Measurements from ENCODE around the gene PNLDC1.
"Not testable (repeated sequence)": the region's sequence is repeated elsewhere in the genome, so short reads cannot be mapped to it uniquely, and the experiment has no call there.

The PNLDC1 gene

DNA sequence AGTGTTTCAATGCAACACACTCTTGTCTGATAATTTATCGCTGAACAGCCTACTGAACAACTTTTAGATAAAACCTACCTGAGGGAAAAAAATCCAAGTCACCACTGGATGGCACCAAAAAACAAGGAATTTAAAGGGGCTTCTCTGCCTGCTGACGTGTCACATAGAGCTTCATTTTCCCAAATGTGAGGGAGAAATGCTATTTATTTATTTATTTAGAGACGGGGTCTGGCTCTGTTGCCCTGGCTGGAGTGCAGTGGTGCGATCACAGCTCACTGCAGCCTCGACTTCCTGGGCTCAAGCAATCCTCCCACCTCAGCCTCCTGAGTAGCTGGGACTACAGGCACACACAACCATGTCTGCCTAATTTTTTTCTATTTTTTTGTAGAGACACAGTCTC is 63.3 kb downstream of the PNLDC1 start:
- not testable (repeated sequence) for H3K4me3 ChIP-seq (ENCODE audit: low read depth, low read length); H3K27me3 ChIP-seq (ENCODE audit: insufficient read depth, low read depth, severe bottlenecking); H3K36me3 ChIP-seq; H3K9me3 ChIP-seq (ENCODE audit: severe bottlenecking); H3K27ac ChIP-seq
- DNase-seq = peak; percentile 27
- TF ChIP-seq, protein P1, sequence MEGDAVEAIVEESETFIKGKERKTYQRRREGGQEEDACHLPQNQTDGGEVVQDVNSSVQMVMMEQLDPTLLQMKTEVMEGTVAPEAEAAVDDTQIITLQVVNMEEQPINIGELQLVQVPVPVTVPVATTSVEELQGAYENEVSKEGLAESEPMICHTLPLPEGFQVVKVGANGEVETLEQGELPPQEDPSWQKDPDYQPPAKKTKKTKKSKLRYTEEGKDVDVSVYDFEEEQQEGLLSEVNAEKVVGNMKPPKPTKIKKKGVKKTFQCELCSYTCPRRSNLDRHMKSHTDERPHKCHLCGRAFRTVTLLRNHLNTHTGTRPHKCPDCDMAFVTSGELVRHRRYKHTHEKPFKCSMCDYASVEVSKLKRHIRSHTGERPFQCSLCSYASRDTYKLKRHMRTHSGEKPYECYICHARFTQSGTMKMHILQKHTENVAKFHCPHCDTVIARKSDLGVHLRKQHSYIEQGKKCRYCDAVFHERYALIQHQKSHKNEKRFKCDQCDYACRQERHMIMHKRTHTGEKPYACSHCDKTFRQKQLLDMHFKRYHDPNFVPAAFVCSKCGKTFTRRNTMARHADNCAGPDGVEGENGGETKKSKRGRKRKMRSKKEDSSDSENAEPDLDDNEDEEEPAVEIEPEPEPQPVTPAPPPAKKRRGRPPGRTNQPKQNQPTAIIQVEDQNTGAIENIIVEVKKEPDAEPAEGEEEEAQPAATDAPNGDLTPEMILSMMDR (IDR thresholded peaks at IDR 0.05; ENCODE audit: low read depth, low read length) = peak; percentile 36; the same call in 1 of the 2 replicates

- Histone ChIP-seq H3K36me3 (no peaks in the 10 kb centered on the region), H3K27ac (no peak overlapping the region), H3K9me3 (ENCODE audit: severe bottlenecking) (no peaks in the 10 kb centered on the region), H3K27me3 (ENCODE audit: insufficient read depth, low read depth, severe bottlenecking) (peaks cover 7% of the 10 kb centered on the region), H3K4me3 (ENCODE audit: low read depth, low read length) (no peak overlapping the region)
- TF ChIP-seq, protein P1 (IDR thresholded peaks at IDR 0.05; ENCODE audit: low read depth, low read length) = no peak
- no peak for DNase-seq
Measured at GRCh38 chr6:159865226-159865920, 65.3 kb downstream of the PNLDC1 start.

GRCh38 chr6:159866286-159867247 is 66.5 kb downstream of the PNLDC1 start:
- TF ChIP-seq, protein P1 (IDR thresholded peaks at IDR 0.05; ENCODE audit: low read depth, low read length) = no peak
- Histone ChIP-seq H3K9me3 (ENCODE audit: severe bottlenecking) (no peaks in the 10 kb centered on the region), H3K36me3 (no peaks in the 10 kb centered on the region), H3K27ac (no peak overlapping the region), H3K4me3 (ENCODE audit: low read depth, low read length) (no peak overlapping the region), H3K27me3 (ENCODE audit: insufficient read depth, low read depth, severe bottlenecking) (peaks cover 4% of the 10 kb centered on the region)
- DNase-seq = no peak

Data from WERI-Rb-1 (cell line).